GM19452 (cell line): ENCODE data around the gene IFI27L2.

Experiments used
- ATAC-seq: cut with Tn5 transposase; IDR thresholded peaks from one replicate; pipeline ENCODE4 v1.9.1; 2021; ENCODE audit not compliant: unreplicated experiment

IFI27L2 gene

GRCh38 chr14:94103554-94104150 is 25.8 kb downstream of the IFI27L2 start:
- ATAC-seq, result no peak

GRCh38 chr14:94102768-94103482 is 26.5 kb downstream of the IFI27L2 start:
- ATAC-seq, result no peak

- ATAC-seq, result no peak
Measured at GRCh38 chr14:94101748-94102147, 27.7 kb downstream of the IFI27L2 start.

GRCh38 chr14:94100847-94101246 is 28.6 kb downstream of the IFI27L2 start:
- no peak for ATAC-seq

- no peak for ATAC-seq
Measured at GRCh38 chr14:94099006-94099405, 30.4 kb downstream of the IFI27L2 start.

GRCh38 chr14:94098326-94098992 is 30.9 kb downstream of the IFI27L2 start:
- no peak for ATAC-seq

GRCh38 chr14:94097091-94097490 is 32.3 kb downstream of the IFI27L2 start:
- no peak for ATAC-seq

GRCh38 chr14:94093418-94093817 is 36.0 kb downstream of the IFI27L2 start:
- ATAC-seq, result no peak

- ATAC-seq, result no peak
Measured at GRCh38 chr14:94089479-94089878, 39.9 kb downstream of the IFI27L2 start.

GRCh38 chr14:94088516-94088915 is 40.9 kb downstream of the IFI27L2 start:
- no peak for ATAC-seq

- ATAC-seq, result no peak
Measured at GRCh38 chr14:94087891-94088290, 41.5 kb downstream of the IFI27L2 start.

GRCh38 chr14:94081386-94081820 is 48.0 kb downstream of the IFI27L2 start:
- ATAC-seq, result peak; percentile 33

- peak; percentile 98 for ATAC-seq
Measured at GRCh38 chr14:94080621-94081385, 48.6 kb downstream of the IFI27L2 start, which contains the start of the genes DDX24 and IFI27L1. Gene DDX24 (minus strand): TSS chr14:94081202. CDS start chr14:94079742, 1,460 bp downstream. Gene IFI27L1 (plus strand): TSS chr14:94081310. CDS start chr14:94096938, 15,628 bp downstream.

GRCh38 chr14:94079891-94080620 is 49.3 kb downstream of the IFI27L2 start:
- no peak for ATAC-seq

GRCh38 chr14:94077823-94078222 is 51.6 kb downstream of the IFI27L2 start:
- ATAC-seq, result no peak
